ENCODE measurements around the gene SLC37A3. TPM values are rescaled to one million over a fixed set of nuclear protein-coding genes. Genes with fewer than 3 reads are reported as not detected.
A peak's percentile ranks its signal among the peaks of the same experiment; 100 is the strongest.

Gene SLC37A3
- total RNA-seq, 1 experiment from 2014 or later = 52.7 TPM

- no CpG with 5 or more reads among the region's 10 CpGs for WGBS (ENCODE audit: extremely low coverage, insufficient read length, low lambda C conversion rate)
- H4K5ac ChIP-seq (ENCODE audit: insufficient read length, low read depth, low read length) = no peak overlapping the region
- no peak overlapping the region for H2AK5ac ChIP-seq (ENCODE audit: insufficient read length, low read length)
- Mint-ChIP-seq H3K4me1 (no peaks in the 10 kb centered on the region; a peak in 2 of 4 replicates), H3K27ac (peak overlapping the region; percentile 31 to 95 (median 93); a peak in 6 of 7 replicates), H3K27me3 (ENCODE audit: low read depth) (no peaks in the 10 kb centered on the region), H3K36me3 (ENCODE audit: insufficient read depth in 1 of 3, low read depth in 3 of 3) (peaks cover 0 to 3% (median 0%) of the 10 kb centered on the region in 3 experiments; a peak in 2 of 7 replicates), H3K4me3 (peak overlapping the region in 1 of 2 experiments; percentile 48; a peak in 2 of 5 replicates), H3K9me3 (no peaks in the 10 kb centered on the region)
- H3K18ac ChIP-seq (ENCODE audit: insufficient read length, low read depth, low read length) = no peak overlapping the region
- H3K4ac ChIP-seq (ENCODE audit: low read depth, low read length) = no peak overlapping the region
- no peak overlapping the region for H2BK120ac ChIP-seq (ENCODE audit: low read depth, low read length, poor library complexity, severe bottlenecking)
- no peak overlapping the region for H3K27ac ChIP-seq (ENCODE audit: insufficient read length, low read depth, low read length)
- TF ChIP-seq CTCF (conservative IDR thresholded peaks at IDR 0.05) = no peak
- no peak overlapping the region for H2BK15ac ChIP-seq (ENCODE audit: low read depth, low read length)
- peaks cover 18% of the 10 kb centered on the region for H3K79me1 ChIP-seq (ENCODE audit: insufficient read depth, low read depth, low read length, poor library complexity, severe bottlenecking)
- no peak overlapping the region for H4K8ac ChIP-seq (replicated peaks; ENCODE audit: insufficient read length, low read depth, low read length)
- H4K91ac ChIP-seq (ENCODE audit: insufficient read length, low read depth, low read length) = no peak overlapping the region
- H3T11ph ChIP-seq (ENCODE audit: low read length) = no peak overlapping the region
- no peak overlapping the region; the same call in 1 of the 2 replicates for H3K14ac ChIP-seq (ENCODE audit: insufficient read depth, low read length)
- H2BK5ac ChIP-seq (ENCODE audit: insufficient read length, low read length) = no peak overlapping the region
- no peak overlapping the region for H2BK12ac ChIP-seq (ENCODE audit: insufficient read length, low read depth, low read length)
- no peaks in the 10 kb centered on the region for H4K20me1 ChIP-seq (ENCODE audit: control insufficient read depth, insufficient read depth, insufficient read length)
- H3K23me2 ChIP-seq (ENCODE audit: insufficient read length, low read depth, low read length, poor library complexity, severe bottlenecking) = no peaks in the 10 kb centered on the region
- DNase-seq = no peak
- no peak overlapping the region for H3K9ac ChIP-seq (ENCODE audit: extremely low read depth, insufficient read length, low read length)
- H3K9me3 ChIP-seq (ENCODE audit: control insufficient read depth, low read depth, low read length) = no peaks in the 10 kb centered on the region
- no peak overlapping the region for H3K23ac ChIP-seq (ENCODE audit: insufficient read length, low read depth, low read length)
- no peak overlapping the region for H3K4me2 ChIP-seq (ENCODE audit: insufficient read depth, insufficient read length, low read length)
- H3K79me2 ChIP-seq (ENCODE audit: insufficient read depth, low read length) = peaks cover 23% of the 10 kb centered on the region; the same call in 1 of the 2 replicates
- H2BK20ac ChIP-seq (ENCODE audit: low read depth, low read length, poor library complexity, severe bottlenecking) = no peak overlapping the region
- no peaks in the 10 kb centered on the region; the same call in 1 of the 2 replicates for H3K27me3 ChIP-seq (ENCODE audit: insufficient read depth, low read length)
- no peak overlapping the region for H3K56ac ChIP-seq (ENCODE audit: insufficient read length, low read depth, low read length)
- peaks cover 19% of the 10 kb centered on the region for H3K4me1 ChIP-seq (ENCODE audit: insufficient read depth, low read length)
- H2AFZ ChIP-seq (ENCODE audit: low read length) = no peak overlapping the region
Observed at GRCh38 chr7:140389445-140389844, 8.9 kb downstream of the SLC37A3 start.

Data from H9 (cell line).